Esophagus muscularis mucosa (tissue), 3 donors: Measurements from ENCODE around the gene ARHGAP40.

Source experiments
- CTCF ChIP-seq, 3 experiments: fragments of 200-600 bp in 2 of 3; fragments of 450-650 bp in 1 of 3; sonication (generic) in 2 of 3; IDR thresholded peaks; one replicate each; pipeline ENCODE4 v1.5.1; 2017 to 2019; ENCODE audit warnings: antibody characterized with exemption in 3 of 3, mild to moderate bottlenecking in 2 of 3, moderate library complexity in 1 of 3
- POLR2AphosphoS5 ChIP-seq, 2 donors: sonication (generic); formaldehyde crosslinking; IDR thresholded peaks; one replicate each; pipeline ENCODE4 v1.6.1; 2017; ENCODE audit warnings: antibody characterized with exemption in 2 of 2

GRCh38 chr20:38579219-38579910, 22.2 kb upstream of the ARHGAP40 start:
- TF ChIP-seq POLR2AphosphoS5 (IDR thresholded peaks at IDR 0.05) (no peak), CTCF (IDR thresholded peaks at IDR 0.05) (no peak)
